HG03097 (cell line): Measurements from ENCODE around the gene MUCL3.
"Not testable (repeated sequence)": the region's sequence is repeated elsewhere in the genome, so short reads cannot be mapped to it uniquely, and the experiment has no call there.

Experiments
- ATAC-seq: cut with Tn5 transposase; IDR thresholded peaks from one replicate; pipeline ENCODE4 v1.9.1; 2021; ENCODE audit not compliant: unreplicated experiment, low FRiP score

Gene MUCL3

GRCh38 chr6:30937265-30937664, 3.5 kb upstream of the MUCL3 start:
- no peak for ATAC-seq

GRCh38 chr6:30938730-30939129, 2.0 kb upstream of the MUCL3 start:
- no peak for ATAC-seq

- no peak for ATAC-seq
Measured at GRCh38 chr6:30939473-30939872, 1.3 kb upstream of the MUCL3 start.

- no peak for ATAC-seq
Measured at GRCh38 chr6:30942338-30943060, 1.7 kb downstream of the MUCL3 start.

- ATAC-seq = no peak
Measured at GRCh38 chr6:30944051-30944450, 3.3 kb downstream of the MUCL3 start.

GRCh38 chr6:30945281-30945680, 4.5 kb downstream of the MUCL3 start:
- no peak for ATAC-seq

- ATAC-seq = no peak
Measured at GRCh38 chr6:30947231-30947630, 6.5 kb downstream of the MUCL3 start.

- no peak for ATAC-seq
Measured at GRCh38 chr6:30948811-30949210, 8.0 kb downstream of the MUCL3 start.

GRCh38 chr6:30951907-30952469, 11.2 kb downstream of the MUCL3 start:
- ATAC-seq = no peak

- no peak for ATAC-seq
Measured at GRCh38 chr6:30954631-30955366, 14.0 kb downstream of the MUCL3 start.

- ATAC-seq = no peak
Measured at GRCh38 chr6:30955367-30956042, 14.7 kb downstream of the MUCL3 start.

- no peak for ATAC-seq
Measured at GRCh38 chr6:30957716-30958115, 16.9 kb downstream of the MUCL3 start.

- no peak for ATAC-seq
Measured at GRCh38 chr6:30960907-30961673, 20.3 kb downstream of the MUCL3 start.

- no peak for ATAC-seq
Measured at GRCh38 chr6:30962716-30963115, 21.9 kb downstream of the MUCL3 start.

- ATAC-seq = no peak
Measured at GRCh38 chr6:30963641-30964040, 22.9 kb downstream of the MUCL3 start.

GRCh38 chr6:30964075-30964474, 23.3 kb downstream of the MUCL3 start:
- no peak for ATAC-seq

GRCh38 chr6:30965140-30965601, 24.4 kb downstream of the MUCL3 start:
- no peak for ATAC-seq

GRCh38 chr6:30966154-30966553, 25.4 kb downstream of the MUCL3 start:
- no peak for ATAC-seq

- not testable (repeated sequence) for ATAC-seq
Measured at GRCh38 chr6:30969171-30969570, 28.4 kb downstream of the MUCL3 start.

GRCh38 chr6:30970946-30971345, 30.2 kb downstream of the MUCL3 start:
- no peak for ATAC-seq
